GM18505 (cell line): ENCODE measurements around the gene TMEM135.

Experiments
- ATAC-seq: cut with Tn5 transposase; IDR thresholded peaks from one replicate; pipeline ENCODE4 v1.9.1; 2021; ENCODE audit not compliant: unreplicated experiment
- POLR2A ChIP-seq: IDR thresholded peaks from 4 replicates; pipeline ENCODE4 v1.6.1; 2011; ENCODE audit warnings: borderline replicate concordance; ENCODE audit not compliant: insufficient read depth, insufficient read length; ENCODE audit errors: extremely low read depth

Gene TMEM135

GRCh38 chr11:87232320-87232719 lies 194.6 kb downstream of the TMEM135 start:
- ATAC-seq: no peak
- TF ChIP-seq POLR2A: no peak

DNA sequence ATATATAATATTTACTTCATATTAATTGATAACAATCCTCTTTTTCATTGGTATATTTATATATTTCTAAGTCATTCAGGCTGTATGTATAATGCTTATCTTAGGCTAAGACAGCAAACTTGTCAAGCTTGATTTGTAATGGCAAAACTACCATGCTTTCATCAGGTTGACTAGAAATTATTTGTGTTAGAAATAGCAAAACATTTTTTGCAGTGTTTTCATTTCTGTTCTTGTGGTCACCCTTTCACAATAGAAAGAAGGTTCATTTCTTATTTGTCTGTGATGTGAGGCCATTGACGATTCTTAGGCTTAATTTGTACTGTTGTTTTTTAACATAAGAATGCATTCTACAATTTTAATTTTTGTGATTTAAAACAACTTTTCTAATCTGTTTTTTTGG lies 197.6 kb downstream of the TMEM135 start:
- no peak for TF ChIP-seq POLR2A
- no peak for ATAC-seq

- TF ChIP-seq POLR2A: no peak
- no peak for ATAC-seq
These were observed 198.6 kb downstream of the TMEM135 start for GRCh38 chr11:87236368-87236767.

- no peak for TF ChIP-seq POLR2A
- no peak for ATAC-seq
These were observed 201.3 kb downstream of the TMEM135 start for GRCh38 chr11:87239001-87239400.

GRCh38 chr11:87239531-87239930 lies 201.8 kb downstream of the TMEM135 start:
- ATAC-seq: no peak
- no peak for TF ChIP-seq POLR2A

DNA sequence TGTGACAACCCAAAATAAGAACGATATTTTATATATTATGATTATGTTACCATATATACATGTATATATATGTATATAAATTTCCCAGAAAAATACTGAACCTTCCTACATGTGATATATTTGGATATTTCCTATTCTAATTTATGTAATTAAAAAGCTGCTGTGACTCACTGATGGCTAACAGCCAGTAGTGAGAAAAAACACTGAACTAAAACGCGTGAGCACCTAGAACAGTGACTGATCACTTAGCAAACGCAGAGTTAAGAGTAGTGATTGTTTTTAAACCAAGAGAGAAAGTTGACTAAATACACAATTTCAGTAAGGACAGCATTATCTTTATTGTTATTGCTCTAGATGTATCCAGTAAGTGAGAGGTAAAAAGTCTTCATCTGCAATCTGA lies 213.8 kb downstream of the TMEM135 start:
- no peak for ATAC-seq
- no peak for TF ChIP-seq POLR2A

DNA sequence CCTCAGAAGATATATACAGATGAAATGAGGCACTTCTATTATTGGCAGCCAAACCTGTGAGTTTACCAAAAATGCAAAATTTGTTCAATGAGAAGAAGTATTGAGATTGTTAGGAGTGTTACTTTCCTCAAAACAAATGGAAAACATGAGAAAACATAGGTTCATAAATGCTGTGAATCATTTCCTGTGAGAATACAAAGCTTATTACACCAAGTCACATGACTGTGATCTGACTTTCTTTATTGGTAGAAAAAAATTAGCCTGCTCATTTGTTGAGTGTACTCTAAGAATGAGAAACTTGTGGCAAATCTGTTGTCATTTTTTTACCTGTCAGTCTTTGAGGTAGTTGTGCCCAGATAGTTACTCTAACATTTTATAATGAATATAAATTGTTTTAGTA lies 215.1 kb downstream of the TMEM135 start:
- TF ChIP-seq POLR2A: no peak
- no peak for ATAC-seq

DNA sequence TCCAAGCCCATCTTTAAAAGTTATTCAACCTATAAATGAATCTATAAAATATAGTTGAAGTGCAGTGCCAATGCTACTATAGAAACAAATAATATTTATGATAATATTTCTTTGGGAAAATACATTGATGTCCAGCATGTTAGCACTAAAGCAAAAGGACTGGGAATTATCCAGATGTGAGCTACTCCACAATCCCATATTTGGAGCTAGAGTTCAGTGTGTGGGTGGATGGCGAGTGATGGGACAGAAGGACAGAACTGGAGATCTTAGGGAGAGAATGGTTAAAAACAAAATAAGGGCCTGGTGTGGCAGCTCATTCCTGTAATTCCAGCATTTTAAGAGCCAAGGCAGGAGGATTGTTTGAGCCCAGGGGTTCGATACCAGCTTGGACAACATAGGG lies 216.8 kb downstream of the TMEM135 start:
- no peak for ATAC-seq
- TF ChIP-seq POLR2A: no peak

DNA sequence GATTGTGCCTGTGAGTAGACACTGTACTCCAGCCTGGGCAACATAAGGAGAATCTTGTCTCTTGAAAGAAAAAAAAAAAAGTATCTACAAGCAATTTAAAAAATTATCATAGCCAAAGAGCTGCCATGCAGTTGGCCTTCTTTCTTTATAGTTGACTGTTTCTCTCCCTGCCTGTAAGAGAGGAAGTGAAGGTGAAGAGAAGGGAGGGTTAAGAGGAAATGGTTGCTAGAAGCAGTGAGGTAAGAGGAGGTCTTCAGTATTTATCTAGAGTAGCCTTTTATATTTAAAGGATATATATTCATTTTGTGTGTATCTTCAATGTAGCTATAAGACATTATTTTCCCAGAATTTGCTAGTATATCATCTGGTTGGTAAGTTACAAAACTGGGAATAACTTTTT lies 217.9 kb downstream of the TMEM135 start:
- TF ChIP-seq POLR2A: no peak
- no peak for ATAC-seq

DNA sequence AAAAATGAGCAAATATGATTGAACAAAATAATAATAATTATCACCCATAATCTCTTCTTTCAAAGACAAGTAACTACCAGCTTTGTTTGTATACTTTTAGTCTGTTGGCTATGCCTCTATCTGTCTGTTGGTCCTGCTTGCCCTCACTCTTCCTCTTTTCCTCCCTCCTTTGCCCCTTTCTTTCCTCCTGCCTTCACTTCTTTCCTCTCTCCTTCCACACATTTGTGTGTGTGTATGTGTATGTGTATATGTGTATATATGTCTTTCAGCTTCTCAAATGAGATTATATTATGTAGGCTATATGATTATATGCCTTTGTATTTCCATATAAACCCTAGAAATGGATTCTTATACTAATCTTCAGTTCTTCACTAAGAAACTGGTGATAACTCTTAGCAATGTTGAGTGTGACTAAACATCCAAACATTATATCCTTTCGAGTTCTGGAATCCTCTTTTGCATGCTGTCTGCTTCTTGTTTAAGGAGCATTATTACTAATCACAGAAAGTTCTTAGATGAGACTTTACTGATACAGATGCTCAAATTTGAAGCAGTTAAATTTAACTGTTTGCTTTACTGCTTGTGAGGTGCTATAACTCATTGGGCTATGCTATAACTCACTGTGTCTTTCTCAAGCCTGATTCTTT lies 219.1 kb downstream of the TMEM135 start:
- no peak for ATAC-seq
- TF ChIP-seq POLR2A: no peak

DNA sequence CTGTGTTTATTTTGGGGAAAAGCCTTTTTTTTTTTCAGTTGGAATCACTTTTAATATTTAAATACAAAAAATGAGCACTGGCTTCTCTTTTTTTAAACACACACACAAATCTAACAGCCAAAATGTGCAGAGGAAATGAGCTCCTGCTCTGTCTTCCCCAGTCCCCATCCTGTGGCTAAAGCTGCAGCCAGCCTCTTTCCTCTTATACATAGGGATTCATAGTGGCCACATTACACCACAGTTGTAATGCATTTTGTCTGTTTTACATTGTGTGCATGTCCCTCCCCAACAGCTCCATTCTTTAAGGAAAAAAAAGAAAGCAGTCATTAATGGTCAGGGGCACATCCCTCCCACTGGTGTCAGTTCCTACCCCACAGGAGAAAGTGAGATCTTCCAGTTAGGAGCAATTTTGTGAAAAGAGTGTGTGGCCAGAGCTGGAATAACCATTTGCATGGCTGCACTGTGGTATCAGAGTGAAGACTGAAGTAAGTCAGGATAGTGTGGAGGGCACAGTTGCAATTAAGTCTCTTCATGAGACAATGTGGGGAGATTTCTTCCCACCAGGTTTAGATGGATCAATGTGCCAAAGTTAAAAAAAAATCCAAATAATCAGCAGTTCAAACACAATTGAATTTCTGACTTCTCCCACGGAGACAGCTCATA lies 220.6 kb downstream of the TMEM135 start:
- no peak for TF ChIP-seq POLR2A

DNA sequence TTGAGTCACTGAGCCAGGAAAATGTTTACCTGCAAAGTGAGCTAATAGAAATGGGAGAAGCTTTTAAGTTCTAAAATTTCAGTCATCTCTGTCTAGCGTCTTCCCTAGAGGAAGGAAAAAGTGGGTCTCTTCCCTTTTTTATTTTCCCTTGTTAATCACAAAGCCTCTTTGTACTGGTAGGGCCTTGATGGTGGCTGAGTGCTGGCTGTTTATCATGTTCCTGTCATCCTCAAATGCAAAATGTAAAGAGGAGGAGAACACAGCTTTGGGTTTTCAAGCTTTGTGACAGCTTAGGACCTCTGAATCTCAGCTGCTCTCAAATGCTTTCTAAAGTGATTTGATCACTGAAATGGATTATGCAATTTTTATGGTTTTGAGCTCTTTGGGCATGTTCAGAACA lies 222.0 kb downstream of the TMEM135 start:
- ATAC-seq: no peak
- no peak for TF ChIP-seq POLR2A

More for the DNA sequence above, 220.6 kb downstream of the TMEM135 start:
- no peak for ATAC-seq

- no peak for TF ChIP-seq POLR2A
These were observed 223.1 kb downstream of the TMEM135 start for GRCh38 chr11:87260811-87261210.

GRCh38 chr11:87263264-87263838 lies 225.6 kb downstream of the TMEM135 start:
- TF ChIP-seq POLR2A: no peak
- no peak for ATAC-seq

More at GRCh38 chr11:87260811-87261210, 223.1 kb downstream of the TMEM135 start:
- ATAC-seq: no peak
